Stimulated activated CD4-positive, alpha-beta T cell treated with anti-CD3 and anti-CD28 coated beads, Interleukin-4, amount 100 ng/mL, for 48 hours (primary cell): ENCODE results near the gene CNKSR2.

Experiments used
- DNase-seq, 2 donors: peaks; one replicate each; pipeline ENCODE4 v3.0.0-alpha.2; 2020; ENCODE audit warnings: low read depth in 2 of 2

The CNKSR2 gene

DNA sequence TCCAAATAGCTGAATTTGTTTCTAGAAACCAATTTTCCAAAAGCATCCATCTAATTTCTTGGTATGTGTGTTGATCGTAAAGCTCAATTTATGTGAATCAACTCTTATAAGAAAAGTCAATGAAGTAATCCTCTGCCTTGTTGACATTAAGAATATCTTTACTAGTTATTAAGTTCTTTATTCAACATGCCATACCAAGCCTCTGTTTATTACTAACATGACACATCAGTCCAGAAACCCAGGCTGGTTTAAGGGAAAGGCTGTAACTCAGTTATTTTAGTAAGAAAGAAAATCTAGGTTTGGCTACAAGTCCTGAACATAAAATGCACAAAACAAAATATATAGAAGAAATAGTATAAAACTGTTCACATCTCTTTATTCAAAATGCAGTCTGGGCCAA lies 235.9 kb downstream of the CNKSR2 start:
- no peak for DNase-seq

DNA sequence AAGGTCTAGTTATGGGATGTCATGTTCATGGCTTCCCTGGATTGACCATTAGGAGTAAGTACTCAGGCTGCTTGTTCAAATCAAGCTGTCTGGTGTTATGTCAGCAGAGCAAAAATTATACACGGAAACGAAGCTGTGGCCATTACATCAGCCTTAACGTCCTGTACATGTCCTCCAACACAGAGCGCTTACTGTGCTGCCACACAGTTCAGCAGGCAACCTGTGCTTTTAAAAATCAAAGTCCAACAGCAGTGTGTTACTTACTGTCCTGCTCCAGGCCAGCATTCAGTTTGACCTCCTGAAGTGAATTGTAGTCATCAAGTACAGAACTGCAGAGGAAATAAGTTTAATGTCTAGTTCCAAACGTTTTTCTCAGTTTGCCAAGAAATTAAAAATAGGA lies 237.9 kb downstream of the CNKSR2 start:
- no peak for DNase-seq

DNA sequence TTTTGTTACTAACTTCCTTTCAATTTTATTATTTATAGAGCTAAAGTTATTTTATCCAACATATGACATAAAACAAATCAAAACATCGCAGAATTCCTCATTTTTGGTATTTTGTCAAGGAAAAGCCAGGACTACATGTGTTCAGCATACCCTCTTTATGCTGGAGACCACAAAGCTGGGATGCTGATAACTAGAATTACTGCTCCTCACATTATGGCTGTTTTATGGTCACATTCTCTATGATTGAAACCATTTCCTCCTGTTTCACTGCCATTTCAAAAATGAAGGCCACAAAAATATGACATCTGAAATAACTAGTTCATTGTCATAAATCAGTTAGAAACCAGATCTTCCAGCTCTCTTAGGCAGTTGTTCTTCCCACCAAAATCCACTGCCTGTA lies 242.2 kb downstream of the CNKSR2 start:
- DNase-seq, result no peak

DNA sequence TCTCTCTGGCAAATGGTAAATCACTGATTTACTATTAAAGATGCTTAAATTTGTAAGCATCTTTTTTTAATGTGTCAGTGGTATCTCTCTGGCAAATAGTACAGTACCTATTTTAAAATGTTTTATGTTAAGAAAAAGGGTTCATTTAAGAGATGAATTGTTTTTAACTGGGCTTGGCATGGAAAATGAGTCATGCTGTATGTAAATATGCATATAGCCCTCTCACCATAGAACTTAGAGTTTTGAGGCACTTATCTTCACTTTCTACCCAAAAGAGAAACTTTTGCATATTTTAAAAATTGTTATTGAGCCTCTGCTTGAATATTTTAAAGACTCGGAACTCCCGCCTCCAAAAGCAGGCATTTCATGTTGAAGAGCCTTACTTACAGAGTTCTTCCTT lies 246.0 kb downstream of the CNKSR2 start:
- DNase-seq, result no peak

DNA sequence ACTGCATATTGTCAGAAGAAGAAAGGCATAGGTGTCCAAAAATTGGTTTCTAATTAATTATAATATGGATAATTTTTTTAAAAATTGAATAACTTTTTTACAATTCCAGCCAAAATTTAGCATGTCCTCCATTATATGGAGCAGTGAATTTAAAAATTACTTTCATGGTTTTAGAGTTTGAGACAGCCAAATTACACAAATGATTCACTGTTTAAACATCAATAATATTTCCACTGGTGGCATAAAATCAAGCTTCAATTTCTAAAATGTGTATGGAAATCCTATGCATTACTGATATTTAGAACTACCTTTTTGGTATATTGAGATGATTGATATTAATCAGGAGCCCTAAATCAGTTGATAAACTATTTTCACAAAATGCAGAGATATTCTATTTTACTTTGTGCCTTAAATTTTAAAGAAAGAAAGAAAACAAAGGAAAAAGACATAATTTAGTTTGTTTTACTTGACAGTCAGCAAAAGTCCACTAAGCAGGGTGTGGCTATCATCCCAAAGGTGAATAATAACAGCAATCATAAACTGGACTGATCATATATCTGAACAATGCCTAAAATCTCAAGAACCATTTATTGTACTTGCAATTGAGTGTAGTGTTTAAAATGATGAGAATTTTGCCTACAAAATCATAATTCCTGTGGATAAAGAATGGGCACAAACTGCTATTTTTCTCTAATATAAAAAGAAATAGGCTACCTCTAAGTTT lies 249.7 kb downstream of the CNKSR2 start:
- no peak for DNase-seq

DNA sequence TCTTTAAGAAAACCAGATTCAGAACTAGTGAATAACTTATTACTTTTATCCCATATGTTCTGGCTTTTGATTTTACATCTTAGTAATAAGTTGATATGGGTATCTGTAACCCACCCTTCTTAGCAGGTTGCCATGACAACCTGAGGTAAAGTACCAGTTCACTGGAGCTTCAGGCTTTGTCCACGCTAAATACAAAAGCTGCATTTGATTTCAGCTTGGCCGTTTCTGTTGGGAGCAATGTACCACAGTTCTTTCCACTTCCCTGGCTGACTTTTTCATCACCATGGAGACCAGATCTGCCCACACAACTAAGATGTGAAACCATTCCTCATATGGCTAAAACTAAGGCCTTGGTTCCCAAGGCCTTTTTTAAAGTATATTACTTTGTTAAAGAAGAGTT lies 257.8 kb downstream of the CNKSR2 start:
- DNase-seq, result no peak

DNA sequence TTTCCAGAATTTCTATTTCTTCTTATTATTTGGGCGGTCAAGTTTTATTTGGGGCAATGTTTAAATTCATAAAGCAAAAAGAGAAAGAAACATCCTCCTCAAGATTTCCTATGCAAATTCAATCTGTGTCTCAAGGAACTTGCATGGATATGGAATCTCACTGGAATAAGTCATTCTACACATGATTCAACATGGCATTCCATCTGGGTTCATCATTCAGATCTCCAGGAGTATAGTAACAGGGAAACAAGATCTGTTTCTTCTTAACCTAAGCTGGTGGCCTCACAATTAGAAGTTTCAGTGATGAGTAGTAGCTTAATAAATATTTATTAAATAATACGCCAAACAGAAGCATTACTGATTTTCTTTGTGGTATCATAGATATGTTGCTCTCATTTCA lies 264.1 kb downstream of the CNKSR2 start:
- DNase-seq, result no peak

DNA sequence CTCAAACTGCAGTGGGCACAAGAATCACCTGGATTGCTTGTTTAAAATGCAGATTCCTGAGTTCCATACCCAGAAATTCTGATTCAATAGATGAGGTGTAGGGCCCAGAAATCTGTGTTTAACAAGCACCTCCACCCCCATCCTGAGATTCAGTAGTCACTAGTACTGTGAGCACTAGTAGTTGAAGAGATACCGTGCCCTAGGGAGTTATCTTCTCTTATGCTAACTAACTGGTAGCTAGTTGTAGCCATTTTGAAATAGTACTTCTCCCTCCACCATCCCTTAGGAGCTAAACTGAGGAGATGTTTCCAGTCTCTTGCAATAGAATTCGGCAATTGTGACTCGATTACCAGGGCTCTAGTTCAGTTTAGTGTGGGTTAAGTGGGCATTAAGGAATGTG lies 265.6 kb downstream of the CNKSR2 start:
- DNase-seq, result no peak

DNA sequence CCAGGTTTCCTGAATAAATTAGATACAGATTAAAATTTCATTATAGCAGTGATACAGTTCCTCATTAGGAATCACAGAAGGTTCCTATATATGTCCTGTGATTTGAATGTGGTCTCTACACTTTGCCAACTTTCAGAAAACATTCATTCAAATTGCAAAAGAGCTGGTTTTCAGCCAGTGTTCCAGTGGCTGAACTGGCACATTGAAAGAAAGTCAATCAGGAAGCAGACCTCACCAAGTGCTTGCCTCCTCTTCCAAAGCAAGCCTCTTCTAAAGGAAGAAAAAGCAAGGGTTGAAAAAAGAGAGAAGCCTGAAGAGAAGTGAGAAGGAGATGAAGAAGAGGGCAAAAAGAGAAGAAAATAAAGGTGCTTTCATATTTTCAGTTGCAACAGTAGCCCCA lies 271.2 kb downstream of the CNKSR2 start:
- DNase-seq, result no peak

DNA sequence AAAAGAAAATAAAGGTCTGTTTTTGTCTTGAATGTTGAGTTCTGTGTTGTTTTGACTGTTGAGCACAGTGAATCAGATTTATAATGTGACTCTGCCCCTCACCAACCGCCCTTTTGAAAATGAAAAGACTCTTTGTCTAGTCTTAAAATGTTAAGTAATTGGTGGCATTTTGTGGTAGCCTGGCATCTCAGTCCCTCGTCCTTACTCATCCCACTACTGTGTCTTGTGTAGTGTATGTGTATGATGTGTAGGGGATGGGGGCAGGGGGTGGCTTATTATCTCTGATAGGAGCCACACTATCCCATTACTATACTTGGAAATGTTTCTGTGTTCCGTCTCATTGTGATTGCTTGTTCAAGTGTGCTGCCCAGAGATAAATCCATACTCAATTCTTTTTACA lies 271.7 kb downstream of the CNKSR2 start:
- no peak for DNase-seq

DNA sequence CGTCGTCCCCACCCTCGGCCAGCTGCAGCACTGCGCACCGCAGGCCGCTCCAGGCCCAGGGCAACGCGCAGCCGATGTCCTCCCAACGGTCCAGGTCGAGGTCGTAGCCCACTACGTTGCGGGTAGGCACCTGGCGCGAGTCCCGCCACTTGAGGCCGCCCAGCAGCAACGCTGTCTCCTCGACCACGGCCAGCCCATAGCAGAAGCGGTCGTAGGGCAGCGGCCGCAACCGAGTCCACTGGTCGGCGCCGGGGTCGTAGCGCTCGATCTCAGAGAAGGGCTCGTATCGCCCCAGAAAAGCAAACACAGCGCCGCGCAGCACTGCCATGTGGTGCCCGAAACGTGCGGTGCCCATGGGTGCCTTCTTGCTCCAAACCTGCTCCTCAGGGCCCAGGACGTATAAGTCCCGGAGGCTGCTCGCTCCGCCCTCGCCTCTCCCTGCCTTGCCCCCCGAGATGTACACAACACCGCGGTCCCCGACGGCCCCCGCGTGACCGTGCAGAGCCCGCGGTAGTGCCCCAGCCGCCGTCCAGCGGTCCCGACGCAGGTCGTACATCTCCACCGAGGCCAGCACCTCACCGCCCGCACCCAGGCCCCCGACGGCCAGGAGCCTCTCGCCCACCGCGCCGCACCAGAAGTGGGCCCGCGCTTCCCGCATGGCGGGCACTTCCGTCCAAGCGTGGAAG lies 281.8 kb downstream of the CNKSR2 start:
- DNase-seq, result no peak

DNA sequence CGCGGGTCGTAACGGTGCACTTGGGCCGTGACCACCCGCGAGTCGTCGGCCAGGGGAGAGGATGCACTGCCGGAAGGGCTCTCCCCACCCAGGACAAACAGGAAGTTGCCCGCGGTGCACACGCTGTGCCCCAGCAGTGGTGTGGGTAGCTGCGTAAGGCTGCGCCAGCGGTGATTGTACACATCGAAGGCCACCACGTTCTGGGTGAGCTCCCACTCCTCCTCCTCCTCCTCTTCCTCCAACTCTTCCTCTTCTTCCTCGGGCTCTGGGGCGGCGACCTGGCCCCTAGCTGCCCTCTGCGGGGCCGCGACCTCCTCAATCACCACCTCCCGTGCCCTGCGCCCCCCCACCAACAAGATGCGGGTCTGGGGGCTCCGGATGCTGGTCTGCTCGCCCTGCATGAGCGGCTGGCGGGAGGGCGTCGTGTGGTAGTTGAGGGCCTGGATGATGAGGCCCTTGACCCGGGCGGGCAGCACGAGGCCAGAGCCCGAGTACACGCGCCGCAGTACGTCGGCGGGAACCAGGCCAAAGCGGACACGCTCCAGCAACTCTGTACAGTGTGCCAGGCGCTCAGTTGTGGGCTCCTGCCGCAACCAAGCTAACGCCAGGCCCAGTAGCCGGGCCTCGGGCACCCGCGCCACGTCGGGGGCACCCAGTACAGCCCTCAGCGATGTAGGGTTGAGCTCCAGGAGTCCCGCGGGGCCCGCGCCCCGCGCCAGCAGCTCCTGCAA lies 282.5 kb downstream of the CNKSR2 start:
- DNase-seq, result no peak

DNA sequence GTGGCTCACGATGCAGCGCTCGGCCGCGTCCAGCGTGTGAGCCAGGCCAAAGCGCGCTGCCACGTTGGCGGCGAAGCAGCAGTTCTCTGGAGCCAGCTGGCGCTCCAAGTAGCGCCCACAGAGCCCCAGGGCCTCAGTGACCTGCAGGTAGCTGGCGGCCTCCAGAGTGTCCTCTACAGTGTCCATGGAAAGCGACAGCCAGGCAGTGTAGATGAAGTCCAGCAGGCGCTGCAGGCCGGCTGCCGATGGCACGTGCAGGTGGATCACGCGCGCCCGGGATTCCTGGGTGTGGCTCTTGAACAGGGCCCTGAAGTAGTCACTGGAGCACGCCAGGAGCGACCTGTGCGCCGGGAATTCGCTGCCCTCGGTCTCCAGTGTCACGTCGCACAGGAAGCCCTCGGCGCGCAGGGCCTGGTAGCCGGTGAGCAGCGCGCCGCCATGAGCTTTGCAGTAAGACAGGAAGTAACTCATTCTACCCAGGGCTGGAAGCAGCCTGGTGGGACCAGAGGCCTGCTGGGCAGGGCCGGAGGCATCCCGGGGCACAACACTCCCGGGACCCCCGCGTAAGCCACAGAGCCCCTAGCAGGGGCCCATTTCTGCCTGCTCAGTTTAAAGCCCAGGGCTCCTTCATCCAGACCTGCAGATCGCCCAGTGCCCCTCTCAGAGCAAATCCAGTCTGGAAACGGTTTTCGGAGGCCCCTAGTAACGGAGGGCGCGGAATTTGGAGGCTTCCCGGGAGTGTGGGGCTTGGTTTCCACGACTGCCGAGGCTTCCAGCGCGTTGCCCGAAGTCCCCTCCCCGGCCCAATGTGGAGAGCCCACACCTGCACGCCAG lies 283.3 kb downstream of the CNKSR2 start:
- DNase-seq, result no peak

DNA sequence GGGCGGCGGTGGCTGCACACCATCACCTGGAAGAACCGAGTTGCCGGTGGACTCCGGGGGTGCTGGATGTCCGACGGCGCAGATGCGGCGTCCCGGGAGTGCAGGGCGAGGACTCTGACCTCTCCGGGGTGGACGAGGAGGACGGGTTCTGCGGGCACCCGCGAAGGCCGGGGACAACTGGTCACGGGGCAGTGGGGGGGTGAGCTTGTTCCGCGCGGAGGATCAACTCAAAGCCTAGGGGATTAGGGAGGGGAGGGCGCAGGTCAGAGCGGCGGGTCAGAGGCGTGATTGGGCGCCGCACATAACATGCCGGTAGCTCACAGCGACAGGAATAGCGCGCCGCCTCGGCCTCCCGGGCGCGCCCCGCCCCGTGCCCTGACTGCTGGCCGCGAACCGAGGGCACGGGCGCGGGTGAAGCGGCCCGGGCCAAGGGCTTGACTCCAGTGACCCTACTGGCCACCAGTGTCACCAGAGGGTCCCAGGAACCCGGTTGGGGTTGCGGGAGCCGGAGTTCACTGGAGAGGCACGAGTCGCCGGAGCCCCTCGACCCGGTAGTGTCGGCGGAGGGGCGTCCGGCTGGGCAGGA lies 284.0 kb downstream of the CNKSR2 start, which contains the start of gene KLHL34:
TSS of gene KLHL34 (minus strand) at position 179 of the 586 bp plus-strand sequence. CDS start 542 bp downstream, outside the sequence.
- no peak for DNase-seq

DNA sequence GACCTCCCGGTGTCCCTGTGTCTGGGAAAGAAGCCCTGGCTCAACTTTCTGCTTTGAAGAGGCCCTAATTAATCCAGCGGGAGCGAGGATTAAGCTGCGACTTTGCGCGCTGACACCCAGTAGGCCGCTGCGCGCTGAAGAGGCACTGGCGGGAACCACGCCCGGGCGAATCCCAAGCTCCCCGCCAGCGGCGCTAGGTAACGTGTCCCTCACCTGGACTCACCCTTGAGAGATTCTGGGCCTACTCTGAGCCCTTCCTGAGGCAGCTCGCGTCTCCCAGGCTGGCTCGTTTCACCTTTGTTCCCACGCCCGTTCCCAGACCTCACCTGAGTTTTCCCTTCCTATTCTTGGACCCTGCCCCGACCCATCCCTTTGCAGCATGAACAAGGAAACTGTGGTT lies 284.5 kb downstream of the CNKSR2 start:
- DNase-seq, result no peak

DNA sequence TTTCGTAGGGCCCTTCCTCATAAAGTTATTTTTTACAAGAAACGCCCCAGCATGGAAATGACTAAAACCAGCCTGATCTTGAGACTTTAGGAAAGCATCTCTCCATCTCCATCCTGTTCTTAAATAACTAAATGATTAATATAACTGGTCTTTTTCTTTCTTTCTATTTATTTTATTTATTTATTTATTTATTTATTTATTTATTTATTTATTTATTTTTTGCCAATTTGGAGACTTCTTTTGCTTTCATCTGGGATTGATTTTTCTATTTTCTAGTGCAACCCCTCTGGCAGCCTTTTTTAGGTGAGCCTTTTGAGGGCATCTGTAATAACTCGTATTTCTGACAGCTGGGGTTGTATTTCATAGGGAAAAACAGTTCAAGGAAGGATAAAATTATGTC lies 285.1 kb downstream of the CNKSR2 start:
- DNase-seq, result no peak

DNA sequence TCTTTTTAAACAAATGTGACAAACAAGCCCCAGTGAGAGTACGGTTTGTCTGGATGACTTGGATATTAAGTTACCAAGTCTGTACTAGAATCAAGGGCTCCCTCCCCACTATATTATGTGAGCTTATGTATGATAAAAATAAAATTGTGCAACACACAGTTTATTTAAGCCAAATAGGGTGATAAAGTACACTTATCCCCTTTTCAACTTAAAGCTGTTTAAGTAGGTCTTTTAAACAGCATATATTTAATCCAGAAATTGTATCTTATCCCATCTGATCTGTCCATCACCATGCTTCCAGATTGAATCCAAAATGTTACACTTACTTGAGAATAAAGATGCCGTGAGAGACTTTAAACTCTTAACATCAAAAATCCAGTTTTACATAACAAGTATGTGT lies 285.9 kb downstream of the CNKSR2 start:
- DNase-seq, result no peak

DNA sequence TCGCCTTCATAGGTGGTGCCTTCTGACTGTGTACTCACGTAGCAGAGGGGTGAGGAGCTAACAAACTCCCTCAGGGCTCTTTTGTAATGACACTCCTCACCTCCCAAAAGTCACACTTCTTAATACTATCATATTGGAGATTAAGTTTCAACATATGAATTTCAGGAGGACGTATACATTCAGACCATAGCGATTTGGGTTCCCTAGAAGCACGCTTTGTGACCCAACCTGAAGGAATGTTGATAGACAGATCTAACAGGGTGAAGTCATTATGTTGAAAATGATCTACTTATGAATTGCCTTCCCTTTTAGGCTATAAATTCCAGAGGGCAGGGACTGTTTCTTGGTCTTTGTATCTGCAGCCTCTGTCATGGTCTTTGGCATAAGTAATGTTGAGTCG lies 287.1 kb downstream of the CNKSR2 start:
- no peak for DNase-seq

DNA sequence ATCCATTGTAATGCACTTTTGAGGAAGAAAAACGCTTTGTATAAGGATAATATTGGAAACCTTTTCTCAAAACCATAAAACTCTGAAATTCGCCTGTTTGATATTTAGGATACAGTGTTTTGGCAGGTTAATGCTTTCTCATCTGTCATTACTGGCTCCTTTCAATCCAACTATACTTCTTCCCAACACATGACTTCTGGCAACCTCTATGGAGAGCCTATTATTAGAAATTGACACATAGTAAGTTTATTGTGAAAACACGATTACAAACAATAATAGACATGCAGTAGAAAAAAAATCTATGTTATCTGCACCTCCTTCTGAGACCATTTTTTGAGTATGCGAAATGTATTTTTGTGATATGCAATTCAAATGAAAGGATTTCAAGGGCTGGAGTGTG lies 288.5 kb downstream of the CNKSR2 start:
- DNase-seq, result no peak

DNA sequence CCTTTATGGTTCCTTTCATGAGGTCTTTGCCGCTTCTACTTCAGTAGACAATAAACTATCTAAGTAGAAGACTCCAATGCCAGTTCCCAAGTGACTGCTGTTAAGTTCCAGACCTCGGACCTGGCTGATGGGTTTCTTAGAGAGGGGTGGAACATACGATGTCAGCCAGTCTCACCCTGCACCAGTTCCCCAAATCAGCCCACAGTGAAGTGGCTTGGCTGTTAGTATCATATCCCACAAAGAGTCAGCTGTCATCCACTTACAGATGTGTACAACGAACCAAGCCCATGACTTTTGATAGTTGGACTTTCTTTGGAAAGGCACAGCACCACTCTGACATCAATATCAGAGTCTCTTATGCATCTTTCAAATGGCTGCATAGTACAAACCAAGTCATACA lies 292.0 kb downstream of the CNKSR2 start:
- DNase-seq, result no peak

DNA sequence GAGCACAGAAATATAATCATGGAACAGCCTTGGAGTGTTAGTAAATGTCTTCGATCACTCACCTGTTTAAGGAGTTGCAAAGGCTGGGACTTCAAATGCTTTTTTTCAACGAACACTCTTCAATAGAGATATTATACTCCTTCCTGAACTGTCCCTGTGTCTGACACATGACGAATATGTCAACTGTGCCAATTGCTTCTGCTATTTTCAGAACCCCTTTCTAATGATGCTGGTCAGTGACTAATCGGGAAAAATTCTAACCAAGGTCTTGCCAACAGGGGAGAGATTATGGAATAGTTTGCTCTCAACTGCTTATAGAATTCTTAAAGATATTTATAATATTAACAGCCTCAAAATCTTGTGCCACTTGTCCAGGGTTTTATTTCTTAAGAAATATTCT lies 292.5 kb downstream of the CNKSR2 start:
- no peak for DNase-seq
